Inflammatory macrophage (primary cell): Measurements from ENCODE around the gene CAPN2.

Source experiments
- DNase-seq, 2 donors: peaks; one replicate each; pipeline ENCODE4 v3.0.0-alpha.2; 2020 to 2022
- total RNA-seq, 18 experiments: gene quantifications; one replicate each; lab custom pipeline; 2026; ENCODE audit warnings: mixed read lengths in 6 of 18, inconsistent platforms in 2 of 18; lab: John Stamatoyannopoulos, UW

The CAPN2 gene
- total RNA-seq = 151 to 225 (median 170) reads per million in 18 experiments

- DNase-seq = peak; percentile 82 to 91
These were observed at the start of gene CAPN2 for GRCh38 chr1:223712194-223712849. Gene CAPN2, plus strand, starts transcription at chr1:223712539. Its CDS starts 102 bp downstream, at chr1:223712641.

GRCh38 chr1:223662943-223663342 lies 49.4 kb upstream of the CAPN2 start:
- DNase-seq = peak; percentile 44 to 56

GRCh38 chr1:223664106-223664505 lies 48.2 kb upstream of the CAPN2 start:
- DNase-seq = no peak

GRCh38 chr1:223665592-223666312 lies 46.6 kb upstream of the CAPN2 start, which contains the start of gene CAPN8:
Gene CAPN8, minus strand, starts transcription at chr1:223665701. Its CDS starts 55 bp downstream, at chr1:223665646.
- DNase-seq = no peak

- no peak for DNase-seq
These were observed 44.7 kb upstream of the CAPN2 start for GRCh38 chr1:223667484-223668182.

- no peak for DNase-seq
These were observed 43.1 kb upstream of the CAPN2 start for GRCh38 chr1:223669003-223669795.

GRCh38 chr1:223670458-223671159 lies 41.7 kb upstream of the CAPN2 start:
- peak; percentile 32 to 46 for DNase-seq

GRCh38 chr1:223674119-223674890 lies 38.0 kb upstream of the CAPN2 start:
- DNase-seq = peak; percentile 55 to 57

- peak; percentile 84 to 95 for DNase-seq
These were observed 33.5 kb upstream of the CAPN2 start for GRCh38 chr1:223678841-223679240.

GRCh38 chr1:223680188-223680587 lies 32.2 kb upstream of the CAPN2 start:
- DNase-seq = no peak

- DNase-seq = no peak
These were observed 29.8 kb upstream of the CAPN2 start for GRCh38 chr1:223682502-223682901.

- peak; percentile 42 to 65 for DNase-seq
These were observed 28.5 kb upstream of the CAPN2 start for GRCh38 chr1:223683586-223684487.

GRCh38 chr1:223684488-223684792 lies 27.9 kb upstream of the CAPN2 start:
- DNase-seq = no peak

- no peak for DNase-seq
These were observed 21.2 kb upstream of the CAPN2 start for GRCh38 chr1:223691121-223691520.

- no peak for DNase-seq
These were observed 17.3 kb upstream of the CAPN2 start for GRCh38 chr1:223695014-223695548.

- no peak for DNase-seq
These were observed 16.4 kb upstream of the CAPN2 start for GRCh38 chr1:223695941-223696340.

GRCh38 chr1:223700388-223700918 lies 11.9 kb upstream of the CAPN2 start:
- no peak for DNase-seq

GRCh38 chr1:223700942-223701637 lies 11.2 kb upstream of the CAPN2 start:
- peak in 1 of 2 donors; percentile 26 for DNase-seq
